ENCODE results near the gene PA2G4.
"Not testable (repeated sequence)": the region's sequence is repeated elsewhere in the genome, so short reads cannot be mapped to it uniquely, and the experiment has no call there.

PA2G4 gene

DNA sequence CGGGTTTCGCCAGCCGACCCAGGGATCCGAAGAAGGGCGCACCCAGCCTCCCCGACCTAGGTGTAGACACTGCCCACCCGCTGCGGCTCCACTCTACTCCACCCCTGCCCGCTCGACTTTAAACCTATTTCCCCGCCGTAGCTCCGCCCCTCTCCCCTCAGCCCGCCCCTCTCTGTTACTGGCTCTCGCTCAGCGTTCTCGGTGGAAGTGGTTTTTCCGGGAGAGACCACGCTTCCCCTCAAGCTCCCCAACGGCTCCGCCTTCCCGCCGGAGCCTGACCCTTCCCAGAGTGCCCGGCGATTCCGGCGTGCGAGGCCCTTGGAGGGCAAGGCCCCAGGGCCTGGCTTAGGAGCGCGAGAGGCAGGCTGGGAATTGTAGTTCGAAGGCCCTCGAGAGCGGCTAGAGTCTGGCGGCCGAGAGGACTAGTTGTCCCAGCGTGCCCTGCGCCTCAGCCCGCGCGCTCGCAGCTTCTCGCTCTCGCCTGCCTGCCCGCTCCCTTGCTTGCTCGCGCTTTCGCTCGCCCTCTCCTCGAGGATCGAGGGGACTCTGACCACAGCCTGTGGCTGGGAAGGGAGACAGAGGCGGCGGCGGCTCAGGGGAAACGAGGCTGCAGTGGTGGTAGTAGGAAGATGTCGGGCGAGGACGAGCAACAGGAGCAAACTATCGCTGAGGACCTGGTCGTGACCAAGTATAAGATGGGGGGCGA is at the start of gene PA2G4:
Gene PA2G4 (plus strand): TSS at position 451 of the 706 bp plus-strand sequence. CDS start 179 bp downstream, at position 630.
- peak; percentile 99 for DNase-seq

DNA sequence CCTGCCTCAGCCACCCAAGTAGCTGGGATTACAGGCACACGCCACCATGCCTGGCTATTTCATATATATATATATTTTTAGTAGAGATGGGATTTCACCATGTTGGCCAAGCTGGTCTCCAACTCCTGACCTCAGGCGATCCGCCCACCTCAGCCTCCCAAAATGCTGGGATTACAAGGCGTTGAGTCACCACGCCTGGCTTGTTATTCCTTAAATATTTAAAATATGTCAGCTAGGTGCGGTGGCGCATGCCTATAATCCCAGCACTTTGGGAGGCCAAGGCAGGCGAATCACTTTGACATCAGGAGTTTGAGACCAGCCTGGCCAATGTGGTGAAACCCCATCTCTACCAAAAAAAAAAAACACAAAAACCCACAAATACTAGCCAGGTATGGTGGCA is 44.4 kb upstream of the PA2G4 start:
- not testable (repeated sequence) for DNase-seq

DNA sequence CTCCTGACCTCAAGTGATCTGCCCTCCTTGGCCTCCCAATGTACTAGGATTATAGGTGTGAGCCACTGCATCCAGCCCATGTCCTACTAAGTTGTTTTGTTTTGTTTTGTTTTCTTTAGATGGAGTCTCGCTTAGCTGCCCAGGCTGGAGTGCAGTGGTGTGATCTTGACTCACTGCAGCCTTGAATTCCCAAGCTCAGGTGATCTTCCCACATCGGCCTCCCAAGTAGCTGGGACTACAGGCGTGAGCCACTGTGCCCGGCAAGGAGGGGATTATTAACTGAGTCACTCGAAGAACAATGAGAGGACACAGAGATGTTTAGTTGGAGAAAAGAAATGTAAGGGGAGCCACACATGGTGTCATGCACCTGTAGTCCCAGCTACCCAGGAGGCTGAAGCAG is 42.4 kb upstream of the PA2G4 start:
- no peak for DNase-seq

DNA sequence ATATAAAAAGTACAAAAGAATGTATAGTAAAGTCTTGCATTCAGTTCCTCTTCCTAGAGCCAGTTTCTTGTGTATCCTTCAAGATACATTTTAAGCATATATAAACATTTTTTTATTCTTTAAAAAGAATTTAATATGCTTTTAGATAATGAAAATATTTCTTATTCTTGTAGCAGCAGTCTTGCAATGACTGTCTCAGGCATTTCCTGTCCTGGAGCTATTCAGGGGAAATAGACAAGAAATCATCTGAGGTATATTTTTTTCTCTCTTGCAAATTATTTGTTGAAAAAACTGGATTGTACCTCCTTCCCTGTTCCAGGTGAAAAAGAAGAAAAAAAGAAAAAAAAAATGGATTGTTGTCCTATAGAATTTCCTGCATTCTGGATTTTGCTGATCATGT is 41.4 kb upstream of the PA2G4 start:
- no peak for DNase-seq

DNA sequence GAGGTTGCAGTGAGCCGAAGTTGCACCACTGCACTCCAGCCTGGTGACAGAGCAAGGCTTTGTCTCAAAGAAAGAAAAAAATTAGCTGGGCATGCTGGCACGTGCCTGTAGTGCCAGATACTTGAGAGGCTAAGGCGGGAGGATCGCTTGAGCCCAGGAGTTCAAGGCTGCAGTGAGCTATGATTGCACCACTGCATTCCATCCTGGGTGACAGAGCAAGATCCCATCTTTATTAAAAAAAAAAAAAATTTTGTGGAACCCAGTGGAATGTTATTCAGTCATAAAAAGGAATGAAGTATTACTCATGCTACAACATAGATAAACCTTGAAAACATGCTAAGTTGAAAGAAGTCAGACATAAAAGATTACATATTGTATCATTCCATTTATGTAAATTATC is 32.7 kb upstream of the PA2G4 start:
- no peak for DNase-seq

DNA sequence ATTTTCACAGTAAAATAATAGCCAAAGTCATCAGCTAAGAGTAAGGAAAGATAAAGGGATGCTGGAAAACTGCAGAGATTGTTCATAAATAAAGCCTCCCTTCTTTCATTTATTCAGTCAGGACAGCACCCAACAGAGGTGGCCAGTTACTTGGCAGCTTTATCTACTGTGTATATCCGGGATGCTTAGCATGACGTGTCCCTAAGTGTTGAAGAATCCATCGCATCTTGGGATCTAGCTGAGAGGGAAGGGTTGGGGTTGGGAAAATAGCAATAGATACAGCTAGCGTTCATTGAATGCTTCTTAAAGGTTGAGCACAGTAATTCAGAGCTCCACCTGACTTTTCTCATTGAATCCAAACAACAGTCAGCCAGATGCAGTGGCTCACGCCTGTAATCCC is 30.0 kb upstream of the PA2G4 start:
- no peak for DNase-seq

DNA sequence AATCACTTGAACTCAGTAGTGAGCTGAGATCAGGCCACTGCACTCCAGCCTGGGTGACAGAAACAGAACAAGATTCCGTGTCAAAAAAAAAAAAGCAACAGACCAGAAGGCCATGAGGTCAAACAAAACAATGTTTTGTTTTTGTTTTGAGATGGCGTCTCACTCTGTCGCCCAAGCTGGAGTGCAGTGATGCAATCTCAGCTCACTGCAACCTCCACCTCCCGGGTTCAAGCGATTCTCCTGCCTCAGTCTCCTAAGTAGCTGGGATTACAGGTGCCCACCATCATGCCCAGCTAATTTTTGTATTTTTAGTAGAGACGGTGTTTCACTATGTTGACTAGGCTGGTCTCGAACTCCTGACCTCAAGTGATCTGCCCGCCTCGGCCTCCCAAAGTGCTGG is 26.4 kb upstream of the PA2G4 start:
- not testable (repeated sequence) for DNase-seq

DNA sequence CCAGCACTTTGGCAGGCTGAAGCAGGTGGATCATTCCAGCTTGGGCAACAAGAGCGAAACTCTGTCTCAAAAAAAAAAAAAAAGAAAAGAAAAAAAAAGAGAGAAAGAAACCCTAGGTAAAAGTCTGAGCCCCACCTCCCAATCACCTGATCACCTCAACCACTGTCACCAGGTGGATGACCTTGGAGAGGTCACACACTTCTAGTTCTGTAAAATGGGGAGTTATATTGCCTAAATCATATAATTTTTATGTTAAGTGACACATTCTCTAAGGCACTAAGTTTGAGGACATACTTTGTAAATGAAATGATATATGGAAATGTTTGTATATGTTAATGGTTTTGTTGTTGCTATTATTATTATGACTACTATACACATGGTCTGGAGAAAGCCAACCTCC is 25.9 kb upstream of the PA2G4 start:
- DNase-seq = no peak

DNA sequence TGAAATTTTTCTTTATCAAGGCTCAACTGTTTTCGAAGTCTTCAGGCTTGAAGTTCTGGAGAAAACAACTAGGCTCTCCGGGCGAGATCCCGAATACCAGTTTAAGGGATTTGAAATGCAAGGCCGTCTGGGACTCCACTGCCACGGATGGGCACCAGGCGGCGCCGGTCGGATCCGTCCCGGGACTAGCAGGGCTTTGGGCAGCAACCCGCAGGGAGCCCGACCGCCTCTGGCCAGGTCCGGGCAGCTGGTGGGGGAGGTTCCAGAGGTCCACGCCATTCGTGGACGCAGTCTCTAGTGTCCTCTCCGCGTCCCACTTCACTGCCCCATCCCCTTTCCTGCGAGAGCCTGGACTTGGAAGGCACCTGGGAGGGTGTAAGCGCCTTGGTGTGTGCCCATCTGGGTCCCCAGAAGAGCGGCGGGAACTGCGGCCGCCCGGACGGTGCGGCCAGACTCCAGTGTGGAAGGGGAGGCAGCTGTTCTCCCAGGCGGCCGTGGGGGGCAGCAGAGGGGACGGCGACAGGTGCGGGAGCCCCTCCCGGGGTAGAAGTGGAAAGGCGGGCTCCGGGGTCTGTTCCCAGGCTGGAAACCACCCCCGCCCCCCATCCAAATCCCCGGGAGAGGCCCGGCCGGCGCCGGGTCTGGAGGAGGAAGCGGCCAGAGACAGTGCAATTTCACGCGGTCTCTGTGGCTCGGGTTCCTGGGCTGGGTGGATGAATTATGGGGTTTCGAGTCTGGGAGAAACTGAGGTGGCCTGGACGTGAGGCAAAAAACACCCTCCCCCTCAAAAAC is 25.2 kb upstream of the PA2G4 start:
- no peak for DNase-seq

DNA sequence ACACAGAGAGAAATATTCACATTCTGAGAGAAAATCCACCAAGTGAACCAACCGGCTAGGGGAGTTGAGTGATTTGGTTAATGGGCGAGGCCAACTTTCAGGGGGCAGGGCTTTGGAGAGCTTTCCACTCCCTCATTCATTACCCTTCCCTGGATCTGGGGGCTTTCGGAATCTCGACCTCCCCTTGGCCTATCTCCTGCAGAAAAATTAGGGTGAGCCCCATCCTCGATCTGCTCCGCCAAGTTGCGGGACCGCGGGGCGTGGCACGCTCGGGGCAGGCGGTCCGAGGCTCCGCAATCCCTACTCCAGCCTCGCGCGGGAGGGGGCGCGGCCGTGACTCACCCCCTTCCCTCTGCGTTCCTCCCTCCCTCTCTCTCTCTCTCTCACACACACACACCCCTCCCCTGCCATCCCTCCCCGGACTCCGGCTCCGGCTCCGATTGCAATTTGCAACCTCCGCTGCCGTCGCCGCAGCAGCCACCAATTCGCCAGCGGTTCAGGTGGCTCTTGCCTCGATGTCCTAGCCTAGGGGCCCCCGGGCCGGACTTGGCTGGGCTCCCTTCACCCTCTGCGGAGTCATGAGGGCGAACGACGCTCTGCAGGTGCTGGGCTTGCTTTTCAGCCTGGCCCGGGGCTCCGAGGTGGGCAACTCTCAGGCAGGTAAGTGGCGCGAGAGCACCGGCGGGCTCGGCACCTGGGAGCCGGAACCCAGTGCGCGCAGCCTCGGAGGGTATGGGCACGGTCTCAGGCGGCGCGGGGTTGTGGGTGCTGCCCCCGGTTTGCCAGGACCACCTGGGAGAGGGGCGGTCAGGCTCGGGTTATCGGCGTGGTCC is 24.4 kb upstream of the PA2G4 start, which contains the start of gene ERBB3:
Gene ERBB3 (plus strand): TSS at position 443 of the 833 bp plus-strand sequence. CDS start 136 bp downstream, at position 579.
- no peak for DNase-seq

DNA sequence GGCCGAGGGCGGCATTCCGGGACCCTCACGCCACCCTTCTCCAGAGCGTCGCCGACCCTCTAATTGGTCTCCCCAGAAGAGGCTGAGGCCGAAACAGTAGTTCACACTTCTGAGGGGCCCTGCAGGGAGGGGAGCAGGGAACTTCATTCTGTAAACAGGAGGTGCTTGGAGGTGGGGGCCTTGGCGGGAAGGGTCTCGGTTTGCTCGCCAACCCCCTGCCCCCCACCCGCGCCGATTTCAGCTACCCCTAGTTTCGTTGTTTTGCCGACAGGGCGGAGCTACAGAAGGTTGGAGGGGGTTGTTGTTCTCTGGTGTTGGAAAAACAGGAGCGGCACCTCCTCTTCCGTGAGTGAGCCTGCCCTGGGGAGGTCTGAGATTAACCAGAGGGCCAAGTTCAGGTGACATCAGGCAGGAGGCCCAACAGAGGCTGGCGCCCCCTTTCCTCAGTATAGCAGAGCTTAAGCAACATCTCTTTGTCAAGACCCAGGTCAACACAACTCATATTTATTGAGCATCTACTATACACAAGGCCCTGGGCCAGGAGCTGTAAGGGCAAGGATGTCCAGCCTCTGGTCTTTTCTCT is 23.7 kb upstream of the PA2G4 start:
- no peak for DNase-seq

DNA sequence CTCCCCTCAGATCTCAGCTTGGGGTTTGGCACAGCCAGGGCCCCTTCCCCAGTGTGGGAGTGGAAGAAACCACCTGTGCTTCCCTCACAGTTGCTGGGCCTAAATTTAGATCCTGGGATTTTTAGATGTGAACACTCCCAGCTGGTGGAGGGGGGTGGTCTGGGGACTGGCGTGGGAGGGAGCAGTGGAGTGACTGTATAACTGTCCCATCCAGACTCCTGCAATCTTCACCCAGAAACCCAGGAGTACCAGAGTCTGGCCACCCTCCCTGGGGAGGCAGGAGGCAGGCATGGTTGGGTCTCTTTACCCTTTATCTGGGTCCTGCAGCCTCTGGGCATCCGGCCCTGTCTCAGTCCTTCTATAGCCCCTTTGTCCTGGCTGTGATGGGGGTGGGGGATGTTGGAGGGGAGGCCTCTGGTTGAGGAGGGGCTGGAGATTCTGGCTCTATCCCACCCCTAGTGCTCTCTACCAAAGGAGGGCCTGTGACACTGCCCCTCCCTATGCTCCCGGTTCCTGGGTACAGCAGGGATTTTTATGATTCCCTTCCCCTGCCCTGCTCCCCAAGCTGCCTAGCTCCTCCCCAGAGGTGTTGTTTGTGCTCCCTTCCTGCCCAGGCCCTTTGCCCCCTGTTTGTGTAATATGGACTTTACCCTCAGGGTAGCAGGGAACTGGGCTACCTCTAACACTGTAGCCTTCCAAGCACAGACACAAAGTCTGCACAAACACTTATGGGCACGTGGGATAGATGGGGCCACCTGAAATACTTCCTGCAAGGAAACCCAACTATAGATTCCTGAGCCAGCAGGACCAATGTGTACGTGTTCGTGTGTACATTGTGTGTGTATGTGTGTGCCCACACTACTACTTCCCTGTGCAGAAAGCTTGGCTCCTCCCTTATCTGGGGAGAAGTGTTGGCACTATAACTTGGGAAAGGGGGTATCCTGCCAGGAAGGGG is 22.7 kb upstream of the PA2G4 start:
- DNase-seq = no peak

DNA sequence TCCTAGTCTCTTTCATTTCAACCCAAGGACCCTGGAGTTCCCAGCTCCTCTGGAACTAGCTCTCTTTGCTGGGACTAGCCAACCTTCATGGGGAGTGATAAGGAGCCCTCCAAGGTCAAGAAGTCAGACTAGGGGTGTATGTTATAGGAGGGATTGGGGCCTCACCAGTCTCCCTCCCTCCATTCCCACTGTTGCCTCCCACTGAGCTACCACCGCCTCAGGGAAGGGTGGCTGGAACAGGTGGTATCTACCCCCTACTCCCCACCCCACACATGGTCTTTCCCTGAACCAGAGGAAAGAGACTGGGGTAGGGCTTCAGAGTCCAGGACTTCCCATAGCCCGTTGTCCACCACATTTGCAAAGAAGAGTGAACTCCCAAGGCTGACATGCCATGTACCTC is 22.0 kb upstream of the PA2G4 start:
- DNase-seq = no peak

DNA sequence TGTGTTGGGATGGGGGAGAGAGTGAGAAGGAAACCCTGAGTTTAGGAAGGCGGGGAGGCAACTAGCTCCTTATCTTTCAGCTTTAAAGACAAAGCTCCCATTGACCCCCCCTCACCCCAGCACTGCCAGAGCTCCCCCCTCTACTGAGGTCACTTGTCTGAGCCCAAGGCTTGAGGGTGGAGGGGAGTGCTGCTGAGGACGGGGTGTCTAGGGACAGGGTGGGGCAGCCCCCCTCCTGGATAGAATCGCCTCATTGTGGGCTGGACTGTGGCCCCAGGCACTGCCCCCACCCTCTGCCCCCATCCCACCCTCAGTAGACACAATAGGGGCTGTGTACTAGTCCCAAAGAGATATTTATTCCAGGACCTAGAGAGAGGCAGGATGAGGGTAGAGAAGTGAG is 21.4 kb upstream of the PA2G4 start:
- no peak for DNase-seq

DNA sequence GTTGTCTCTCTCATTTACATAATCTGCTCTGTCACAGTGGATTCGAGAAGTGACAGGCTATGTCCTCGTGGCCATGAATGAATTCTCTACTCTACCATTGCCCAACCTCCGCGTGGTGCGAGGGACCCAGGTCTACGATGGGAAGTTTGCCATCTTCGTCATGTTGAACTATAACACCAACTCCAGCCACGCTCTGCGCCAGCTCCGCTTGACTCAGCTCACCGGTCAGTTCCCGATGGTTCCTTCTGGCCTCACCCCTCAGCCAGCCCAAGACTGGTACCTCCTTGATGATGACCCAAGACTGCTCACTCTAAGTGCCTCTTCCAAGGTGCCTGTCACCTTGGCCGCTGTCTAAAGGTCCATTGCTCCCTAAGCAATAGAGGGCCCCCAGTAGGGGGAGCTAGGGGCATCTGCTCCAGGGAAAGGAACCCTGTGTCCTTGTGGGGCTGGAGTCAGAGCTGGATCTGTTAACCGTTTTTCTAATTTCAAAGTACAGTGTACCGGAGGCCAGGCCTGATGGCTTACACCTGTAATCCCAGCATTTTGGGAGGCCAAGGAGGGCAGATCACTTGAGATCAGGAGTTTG is 19.3 kb upstream of the PA2G4 start:
- DNase-seq = no peak

DNA sequence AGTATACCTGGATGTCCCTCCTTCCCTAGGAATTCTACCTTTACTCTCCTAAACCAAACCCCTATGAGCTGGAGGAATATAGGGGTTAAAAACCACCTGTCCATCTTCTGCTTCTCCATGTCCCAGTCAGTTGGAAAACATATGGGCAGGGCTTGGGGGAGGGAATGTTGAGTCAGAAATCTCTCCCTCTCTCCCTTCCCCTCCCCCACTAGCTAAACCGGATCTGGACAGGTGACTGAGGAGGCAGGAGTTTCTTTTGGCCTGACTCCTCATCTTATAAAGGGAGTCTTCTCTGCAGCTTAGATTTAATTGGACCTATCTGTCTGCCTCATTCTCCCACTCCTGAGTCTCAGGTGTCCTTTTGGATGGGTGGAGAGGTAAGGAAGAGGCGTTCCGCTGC is 18.3 kb upstream of the PA2G4 start:
- no peak for DNase-seq

DNA sequence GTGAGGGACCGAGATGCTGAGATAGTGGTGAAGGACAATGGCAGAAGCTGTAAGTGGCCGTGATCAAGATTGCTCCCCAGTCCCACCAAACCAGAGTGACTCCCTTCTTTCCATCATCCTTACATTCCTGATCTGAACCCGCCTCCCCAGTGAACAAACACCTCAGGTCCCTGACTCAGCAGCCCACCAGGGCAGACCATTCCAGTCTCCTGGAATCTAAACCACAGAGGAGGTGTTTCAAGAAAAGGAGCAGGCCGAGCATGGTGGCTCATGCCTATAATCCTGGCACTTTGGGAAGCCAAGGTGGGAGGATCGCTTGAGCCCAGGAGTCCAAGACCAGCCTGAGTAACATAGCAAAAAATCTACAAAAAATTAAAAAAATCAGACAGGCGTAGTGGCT is 17.8 kb upstream of the PA2G4 start:
- no peak for DNase-seq

DNA sequence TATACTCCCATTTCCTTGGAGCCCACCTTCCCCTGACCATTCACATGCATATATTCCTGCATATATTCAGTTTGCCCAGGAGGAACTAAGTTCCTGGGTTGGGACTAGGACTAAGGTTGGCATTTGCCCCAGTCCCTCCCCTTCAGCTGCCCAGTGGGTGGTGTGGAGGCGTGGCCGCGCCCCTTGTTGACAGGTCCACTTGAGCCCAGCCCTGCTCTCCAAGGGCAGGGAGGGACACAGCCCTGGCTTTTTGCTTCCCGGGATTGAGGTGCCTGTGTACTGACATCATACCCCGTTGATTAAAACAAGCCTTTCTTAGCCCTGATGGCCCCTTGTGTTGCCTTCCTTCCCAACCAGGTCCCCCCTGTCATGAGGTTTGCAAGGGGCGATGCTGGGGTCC is 17.1 kb upstream of the PA2G4 start:
- DNase-seq = no peak

DNA sequence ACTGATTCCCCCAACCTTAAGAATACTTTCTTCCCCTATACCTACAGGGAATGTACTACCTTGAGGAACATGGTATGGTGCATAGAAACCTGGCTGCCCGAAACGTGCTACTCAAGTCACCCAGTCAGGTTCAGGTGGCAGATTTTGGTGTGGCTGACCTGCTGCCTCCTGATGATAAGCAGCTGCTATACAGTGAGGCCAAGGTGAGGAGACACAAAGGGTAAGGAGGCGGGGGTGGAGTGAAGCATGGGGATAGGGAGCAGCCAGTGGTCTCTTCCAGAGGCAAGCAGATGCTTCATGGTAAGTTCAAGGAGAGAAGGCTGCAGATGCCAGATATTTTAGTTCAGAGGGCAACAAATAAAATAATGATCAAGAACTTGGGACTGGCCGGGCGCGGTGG is 6.6 kb upstream of the PA2G4 start:
- DNase-seq = no peak

DNA sequence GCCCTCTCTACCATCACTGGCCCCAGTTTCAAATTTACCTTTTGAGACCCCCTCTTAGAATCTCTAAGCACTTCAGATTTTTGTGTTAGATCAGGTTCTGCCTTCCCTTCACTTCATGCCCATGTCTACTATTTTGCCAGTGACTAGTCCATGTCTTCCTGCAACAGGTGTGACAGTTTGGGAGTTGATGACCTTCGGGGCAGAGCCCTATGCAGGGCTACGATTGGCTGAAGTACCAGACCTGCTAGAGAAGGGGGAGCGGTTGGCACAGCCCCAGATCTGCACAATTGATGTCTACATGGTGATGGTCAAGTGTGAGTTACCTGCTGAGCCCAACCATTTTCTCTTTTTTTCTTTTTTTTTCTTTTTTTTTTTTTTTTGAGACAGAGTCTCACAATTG is 5.8 kb upstream of the PA2G4 start:
- DNase-seq = no peak

DNA sequence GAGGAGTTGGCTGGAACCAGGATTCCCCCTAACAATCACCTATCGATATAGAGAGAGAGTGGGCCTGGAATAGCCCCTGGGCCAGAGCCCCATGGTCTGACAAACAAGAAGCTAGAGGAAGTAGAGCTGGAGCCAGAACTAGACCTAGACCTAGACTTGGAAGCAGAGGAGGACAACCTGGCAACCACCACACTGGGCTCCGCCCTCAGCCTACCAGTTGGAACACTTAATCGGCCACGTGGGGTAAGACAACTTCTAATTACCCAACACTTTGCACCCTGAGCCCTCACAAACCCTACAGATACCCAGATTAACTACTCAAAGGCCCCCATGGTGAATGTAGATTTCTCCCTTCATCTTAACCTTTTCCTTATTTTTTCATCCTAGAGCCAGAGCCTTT is 4.6 kb upstream of the PA2G4 start:
- DNase-seq = no peak

DNA sequence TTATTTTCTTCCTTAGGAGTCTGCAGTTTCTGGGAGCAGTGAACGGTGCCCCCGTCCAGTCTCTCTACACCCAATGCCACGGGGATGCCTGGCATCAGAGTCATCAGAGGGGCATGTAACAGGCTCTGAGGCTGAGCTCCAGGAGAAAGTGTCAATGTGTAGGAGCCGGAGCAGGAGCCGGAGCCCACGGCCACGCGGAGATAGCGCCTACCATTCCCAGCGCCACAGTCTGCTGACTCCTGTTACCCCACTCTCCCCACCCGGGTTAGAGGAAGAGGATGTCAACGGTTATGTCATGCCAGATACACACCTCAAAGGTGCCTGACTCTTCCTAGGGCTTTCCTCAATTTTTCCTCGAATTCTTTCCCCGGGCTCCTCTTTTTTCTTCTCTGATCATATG is 3.3 kb upstream of the PA2G4 start:
- DNase-seq = no peak

Data from GDM1 (cell line).